Stimulated activated CD4-positive, alpha-beta T cell treated with anti-CD3 and anti-CD28 coated beads, Interleukin-12 subunit alpha, Interleukin-12 subunit beta, amount 100 ng/mL, for 4 hours (primary cell): ENCODE results near the gene ATP6V0B.

Experiments
- DNase-seq: peaks from one replicate; pipeline ENCODE4 v3.0.0-alpha.2; 2020

Gene ATP6V0B

DNA sequence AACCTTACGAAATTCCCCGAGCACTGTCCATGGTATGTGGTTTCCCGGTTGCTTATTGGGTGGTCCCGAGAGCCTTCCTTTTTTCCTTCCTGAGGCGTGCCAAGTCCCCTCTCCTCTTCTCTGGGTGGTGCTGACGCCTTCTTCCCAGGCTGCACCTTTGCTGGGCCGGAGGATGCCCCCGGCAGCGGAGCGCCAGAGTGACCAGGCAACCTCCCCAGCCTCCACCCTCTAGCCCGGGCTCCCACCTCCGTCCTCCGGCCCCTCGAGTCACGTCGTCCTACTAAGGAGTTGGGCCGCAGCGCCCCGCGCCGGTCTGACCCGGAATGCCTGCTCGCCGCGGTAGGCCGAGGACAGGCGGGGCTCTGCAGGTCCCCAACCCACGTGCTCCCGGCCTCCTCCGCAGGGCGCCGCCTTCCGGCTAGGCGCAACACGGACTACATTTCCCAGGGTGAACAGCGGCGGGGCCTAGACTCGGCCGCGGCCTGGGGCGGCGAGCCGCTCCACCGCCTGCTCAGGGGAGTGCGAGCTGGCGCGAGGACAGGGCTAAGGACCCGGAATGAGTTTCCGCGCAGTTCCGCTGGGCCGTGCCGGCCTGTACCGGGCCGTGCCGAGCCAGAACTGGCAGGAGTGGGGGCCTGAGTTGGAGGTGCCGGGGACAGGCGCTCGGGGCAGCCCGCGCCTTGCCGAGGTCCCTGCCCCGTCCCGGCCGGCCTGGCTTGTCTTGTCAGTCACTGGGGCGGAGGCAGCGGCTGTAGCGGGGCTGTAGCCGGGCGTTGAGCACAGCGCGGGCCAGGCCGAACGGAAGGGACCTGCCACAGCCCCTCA lies 28.3 kb upstream of the ATP6V0B start, which contains the start of gene IPO13:
Gene IPO13, plus strand, starts transcription at position 715 of the 825 bp plus-strand sequence. CDS start 651 bp downstream, outside the sequence.
- DNase-seq, result peak; percentile 93

GRCh38 chr1:43947061-43947873 lies 27.5 kb upstream of the ATP6V0B start:
- DNase-seq, result no peak

GRCh38 chr1:43947874-43948437 lies 26.8 kb upstream of the ATP6V0B start:
- DNase-seq, result no peak

DNA sequence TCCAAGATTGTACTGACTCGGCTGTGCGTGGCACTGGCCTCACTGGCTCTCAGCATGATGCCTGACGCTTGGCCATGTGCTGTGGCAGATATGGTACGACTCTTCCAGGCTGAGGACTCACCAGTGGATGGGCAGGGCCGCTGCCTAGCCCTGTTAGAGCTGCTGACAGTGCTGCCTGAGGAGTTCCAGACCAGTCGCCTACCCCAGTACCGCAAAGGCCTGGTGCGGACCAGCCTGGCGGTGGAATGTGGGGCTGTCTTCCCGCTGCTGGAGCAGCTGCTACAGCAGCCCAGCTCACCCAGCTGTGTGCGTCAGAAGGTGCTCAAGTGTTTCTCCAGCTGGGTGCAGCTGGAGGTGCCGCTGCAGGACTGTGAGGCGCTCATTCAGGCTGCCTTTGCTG lies 25.1 kb upstream of the ATP6V0B start:
- no peak for DNase-seq

DNA sequence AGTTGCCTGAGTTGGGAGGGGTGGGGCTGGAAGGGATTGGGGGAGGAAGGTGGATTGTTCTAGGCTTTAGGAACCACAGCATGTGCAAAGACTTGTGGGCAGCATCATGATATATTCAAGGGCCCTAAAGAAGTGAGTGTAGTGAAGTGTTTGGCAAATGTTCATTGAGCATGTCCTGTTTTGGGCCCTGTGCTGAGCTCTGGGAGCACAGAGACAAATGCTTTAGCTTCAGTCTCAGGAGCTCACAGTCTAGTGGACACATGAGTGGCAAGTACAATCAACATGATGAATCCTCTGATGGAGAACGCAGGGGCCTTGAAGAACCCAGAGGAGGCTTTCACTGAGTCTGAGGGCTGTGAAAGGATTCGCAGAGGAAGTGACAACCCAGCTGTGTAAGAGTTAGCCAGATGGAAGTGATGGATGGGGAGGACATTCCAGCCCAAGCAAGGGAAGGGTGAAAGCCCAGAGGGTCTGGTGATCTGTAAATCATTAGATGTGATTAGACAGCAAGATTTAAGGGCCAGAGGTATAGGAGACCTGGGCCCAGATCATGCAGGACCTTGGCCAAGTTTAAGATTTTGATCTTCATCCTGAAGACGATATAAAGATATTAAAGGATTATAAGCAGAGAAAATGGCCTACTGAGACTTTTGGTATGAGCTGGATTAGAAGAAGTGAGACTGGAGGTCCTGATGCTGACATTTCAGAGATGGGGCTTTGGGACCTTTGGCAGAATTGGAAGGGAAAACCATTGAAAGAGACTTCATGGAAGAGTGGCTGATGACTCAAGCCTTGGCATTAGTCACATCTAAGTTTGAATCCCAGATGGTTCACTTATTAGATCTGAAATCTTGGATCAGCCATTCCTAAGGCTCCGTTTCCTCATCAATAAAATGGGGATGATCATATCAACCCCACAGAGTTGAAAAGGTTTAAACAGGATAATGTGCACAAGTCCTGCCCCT lies 23.5 kb upstream of the ATP6V0B start:
- no peak for DNase-seq

GRCh38 chr1:43952731-43953346 lies 21.9 kb upstream of the ATP6V0B start:
- DNase-seq, result no peak

- DNase-seq, result no peak
Measured at GRCh38 chr1:43953361-43953760, 21.4 kb upstream of the ATP6V0B start.

DNA sequence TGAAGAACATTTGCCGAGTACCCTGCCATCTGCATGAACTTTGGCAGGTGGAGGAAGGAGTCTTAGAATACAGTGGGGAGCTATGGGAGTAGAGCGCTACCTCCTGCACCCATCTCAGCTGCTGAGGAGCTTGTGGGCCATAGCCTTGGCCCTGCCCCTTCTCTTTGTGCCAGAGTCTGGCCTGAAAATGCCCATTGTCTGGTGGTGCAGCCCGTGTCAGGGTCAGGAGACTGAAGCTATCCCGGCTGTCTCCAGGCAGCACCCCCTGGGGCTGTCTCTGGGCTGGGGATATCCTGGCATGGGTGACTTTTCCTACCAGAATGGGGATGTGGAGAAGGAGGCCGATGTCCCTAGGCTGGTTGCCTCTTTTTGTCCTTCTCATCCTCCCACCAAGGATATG lies 20.7 kb upstream of the ATP6V0B start:
- DNase-seq, result no peak

GRCh38 chr1:43956234-43956633 lies 18.5 kb upstream of the ATP6V0B start:
- DNase-seq, result no peak

DNA sequence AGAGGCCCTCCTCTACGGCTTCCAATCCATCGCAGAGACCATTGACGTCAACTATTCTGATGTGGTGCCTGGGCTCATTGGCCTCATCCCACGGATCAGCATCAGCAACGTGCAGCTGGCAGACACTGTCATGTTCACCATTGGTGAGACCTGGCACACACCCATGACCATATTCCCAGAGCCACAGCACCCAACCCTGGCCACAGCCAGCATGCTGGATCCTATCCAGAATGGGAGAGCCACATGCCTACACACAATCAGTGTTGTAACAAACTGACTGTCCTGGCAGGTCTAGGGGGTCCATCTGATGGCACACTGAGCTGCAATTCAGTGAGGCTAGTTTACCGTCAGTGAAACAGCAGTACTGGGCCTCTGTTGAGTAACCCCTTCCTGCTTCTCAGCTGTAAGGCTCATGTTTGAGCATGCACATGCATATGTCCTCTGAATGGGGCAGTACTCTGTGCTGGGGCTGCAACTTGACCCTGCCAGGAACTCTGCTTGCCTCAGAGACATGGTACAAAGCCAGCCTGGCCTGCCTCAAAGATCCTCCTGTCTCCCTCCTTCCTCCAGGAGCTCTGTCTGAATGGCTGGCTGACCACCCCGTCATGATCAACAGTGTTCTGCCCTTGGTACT lies 17.2 kb upstream of the ATP6V0B start:
- DNase-seq, result no peak

- DNase-seq, result no peak
Measured at GRCh38 chr1:43958351-43959255, 16.2 kb upstream of the ATP6V0B start.

GRCh38 chr1:43960798-43961197 lies 14.0 kb upstream of the ATP6V0B start:
- no peak for DNase-seq

- no peak for DNase-seq
Measured at GRCh38 chr1:43961692-43962091, 13.1 kb upstream of the ATP6V0B start.

- DNase-seq, result no peak
Measured at GRCh38 chr1:43962324-43962723, 12.4 kb upstream of the ATP6V0B start.

DNA sequence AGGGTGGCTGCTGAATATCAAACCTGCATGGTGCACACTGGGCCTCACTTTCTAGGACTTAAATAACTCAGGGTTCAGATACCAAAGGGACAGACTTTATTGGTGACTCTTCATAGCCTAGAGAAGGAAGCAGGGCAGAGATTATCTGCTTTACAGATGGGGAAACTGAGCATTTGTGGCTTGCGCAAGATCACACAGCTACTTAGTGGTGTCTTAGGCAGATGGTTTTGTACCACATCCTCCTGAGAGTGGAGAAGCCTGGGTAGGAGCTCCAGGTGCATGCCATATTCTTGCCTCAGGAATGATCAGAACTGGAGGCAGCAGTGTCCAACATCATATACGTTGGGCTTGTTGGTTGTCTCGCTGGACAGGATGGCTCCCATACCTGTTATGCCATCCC lies 11.8 kb upstream of the ATP6V0B start:
- DNase-seq, result no peak

DNA sequence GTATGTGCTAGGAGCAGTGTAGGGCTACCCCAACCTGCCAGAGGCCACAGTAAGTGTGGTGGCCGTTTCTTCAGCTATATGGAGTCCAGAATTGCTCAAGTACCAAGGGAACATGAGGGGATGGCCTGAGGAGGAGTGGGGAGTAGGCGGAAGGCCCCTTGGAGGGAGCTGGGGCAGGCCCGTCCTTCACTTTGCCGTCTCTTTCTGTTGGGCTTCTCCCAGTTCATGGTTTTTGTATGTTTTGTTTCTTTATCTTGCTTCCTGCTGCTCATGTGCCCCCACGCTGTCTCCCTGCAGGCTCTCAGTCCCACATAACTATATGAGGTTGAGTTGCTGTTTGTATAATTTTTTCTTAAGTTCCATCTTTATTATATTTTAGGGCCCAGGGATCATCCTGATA lies 10.9 kb upstream of the ATP6V0B start:
- DNase-seq, result no peak

- DNase-seq, result no peak
Measured at GRCh38 chr1:43965316-43965715, 9.4 kb upstream of the ATP6V0B start.

DNA sequence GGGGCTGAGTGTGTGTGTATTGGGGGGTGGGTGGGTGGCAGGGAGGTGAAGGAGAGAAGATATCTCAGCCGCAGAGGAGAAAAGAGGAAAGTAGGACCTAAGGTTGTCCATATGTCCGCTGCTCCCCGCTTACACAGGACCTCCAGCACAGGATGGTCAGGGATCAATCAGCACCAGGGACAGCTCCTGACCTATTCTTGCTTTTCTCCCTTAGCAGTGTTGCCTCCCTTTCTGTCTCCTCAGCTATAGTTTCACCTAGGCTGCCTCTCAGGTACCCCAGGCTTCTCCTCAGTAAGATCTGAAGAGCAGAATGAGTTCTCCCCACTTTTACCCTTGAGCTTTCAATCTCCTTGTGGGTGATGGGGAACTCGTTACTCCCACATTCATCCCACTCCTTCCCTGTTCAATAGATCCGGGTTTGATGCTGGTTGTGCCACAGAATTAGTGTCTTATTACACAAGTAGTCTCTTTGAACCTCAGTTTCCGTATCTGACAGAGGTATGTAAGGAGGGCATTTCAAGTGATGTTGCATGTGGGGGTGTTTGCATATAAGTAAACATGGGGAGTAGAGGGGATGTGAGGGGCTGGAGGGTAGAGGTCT lies 6.3 kb upstream of the ATP6V0B start:
- no peak for DNase-seq

GRCh38 chr1:43969416-43969745 lies 5.4 kb upstream of the ATP6V0B start:
- DNase-seq, result no peak
